OCI-LY7 (cell line): Measurements from ENCODE around the gene PLA2G3. TPM values are rescaled to one million over a fixed set of nuclear protein-coding genes. Genes with fewer than 3 reads are reported as not detected.

ENCODE experiments used
- BruUV-seq: library from RNA; stranded (reverse); fragments of 400-500 nt; replicated peaks from 2 replicates; lab custom pipeline; 2021; lab: Mats Ljungman, UMichigan
- CTCF ChIA-PET: fragments of 300-600 bp; sonication (Branson Sonifier 250); formaldehyde crosslinking; loops from one replicate; lab custom pipeline; 2022; ENCODE audit warnings: antibody characterized with exemption; ENCODE audit not compliant: unreplicated experiment; lab: Charles Lee
- POLR2A ChIA-PET: fragments of 300-600 bp; sonication (Branson Sonifier 250); formaldehyde crosslinking; loops from one replicate; lab custom pipeline; 2022; ENCODE audit warnings: antibody characterized with exemption; lab: Charles Lee
- DNase-seq: peaks from one replicate; pipeline ENCODE4 v3.0.0-alpha.2; 2015; ENCODE audit warnings: low spot score
- H2AFZ ChIP-seq: fragments of 200-600 bp; sonication (generic), shearing (Covaris generic); 2 replicates; pipeline ENCODE4 v1.6.1; 2014; ENCODE audit warnings: mild to moderate bottlenecking, antibody characterized with exemption, low read length, moderate library complexity
- H3K27ac ChIP-seq: fragments of 200-600 bp; sonication (generic); 2 replicates; pipeline ENCODE4 v1.5.1; 2014; ENCODE audit warnings: mixed run types, low read depth, mild to moderate bottlenecking, moderate library complexity, low read length, inconsistent platforms; ENCODE audit not compliant: poor library complexity, severe bottlenecking
- H3K36me3 ChIP-seq: fragments of 200-600 bp; sonication (generic); 2 replicates; pipeline ENCODE4 v1.6.1; 2014; ENCODE audit warnings: mild to moderate bottlenecking, antibody characterized with exemption, low read length, moderate library complexity, mixed read lengths; ENCODE audit not compliant: insufficient read depth
- H3K4me1 ChIP-seq: fragments of 200-600 bp; sonication (generic); 2 replicates; pipeline ENCODE4 v1.5.1; 2014; ENCODE audit warnings: mild to moderate bottlenecking, low read length; ENCODE audit not compliant: insufficient read depth, poor library complexity, severe bottlenecking
- H3K4me2 ChIP-seq: fragments of 200-600 bp; sonication (generic); 2 replicates; pipeline ENCODE4 v1.6.1; 2014; ENCODE audit warnings: mild to moderate bottlenecking, low read length
- H3K4me3 ChIP-seq: fragments of 200-600 bp; sonication (generic); 2 replicates; pipeline ENCODE4 v1.5.1; 2014; ENCODE audit warnings: mild to moderate bottlenecking, low read depth, low read length; ENCODE audit not compliant: poor library complexity, severe bottlenecking
- H3K79me2 ChIP-seq: fragments of 200-600 bp; sonication (generic); 2 replicates; pipeline ENCODE4 v1.6.1; 2016; ENCODE audit warnings: low read depth, mild to moderate bottlenecking, low read length, moderate library complexity, mixed read lengths; ENCODE audit not compliant: insufficient read depth
- H3K9me2 ChIP-seq: fragments of 200-600 bp; sonication (generic); 2 replicates; pipeline ENCODE4 v1.6.1; 2016; ENCODE audit warnings: mild to moderate bottlenecking, low read length, mixed read lengths; ENCODE audit not compliant: insufficient read depth
- H3K9me3 ChIP-seq: fragments of 200-600 bp; sonication (generic); 2 replicates; pipeline ENCODE4 v1.6.1; 2014; ENCODE audit warnings: mild to moderate bottlenecking, mixed run types, low read length, mixed read lengths
- H4K20me1 ChIP-seq: fragments of 200-600 bp; sonication (generic); 2 replicates; pipeline ENCODE4 v1.6.1; 2014; ENCODE audit warnings: mild to moderate bottlenecking, antibody characterized with exemption, low read length, moderate library complexity, mixed read lengths; ENCODE audit not compliant: insufficient read depth
- CTCF ChIP-seq: fragments of 200-600 bp; sonication (generic); conservative IDR thresholded peaks from 2 replicates; pipeline ENCODE4 v1.5.1; 2014; ENCODE audit warnings: mild to moderate bottlenecking, antibody characterized with exemption, low read length, moderate library complexity, mixed read lengths
- EZH2phosphoT487 ChIP-seq: fragments of 200-600 bp; sonication (generic); IDR thresholded peaks from 2 replicates; pipeline ENCODE4 v1.6.1; 2018; ENCODE audit warnings: low read depth, borderline replicate concordance, mild to moderate bottlenecking, mixed run types, antibody characterized with exemption, low read length, moderate library complexity, mixed read lengths
- intact Hi-C: fragments of 100-400 bp; cut with micrococcal nuclease; formaldehyde crosslinking; loops from one replicate; pipeline ENCODE4 v1.10.0; 2022; ENCODE audit not compliant: unreplicated experiment
- total RNA-seq, 2 experiments: library from RNA; depleted of rRNA in 1 of 2; stranded (reverse); fragments of >200 nt in 1 of 2; shearing (Covaris generic) in 1 of 2; gene quantifications; 2 replicates each; pipeline ENCODE4 v1.2.3, GENCODE V29; 2014 to 2022

Gene PLA2G3
- total RNA-seq, 2 experiments from 2014 or later, result not detected

DNA sequence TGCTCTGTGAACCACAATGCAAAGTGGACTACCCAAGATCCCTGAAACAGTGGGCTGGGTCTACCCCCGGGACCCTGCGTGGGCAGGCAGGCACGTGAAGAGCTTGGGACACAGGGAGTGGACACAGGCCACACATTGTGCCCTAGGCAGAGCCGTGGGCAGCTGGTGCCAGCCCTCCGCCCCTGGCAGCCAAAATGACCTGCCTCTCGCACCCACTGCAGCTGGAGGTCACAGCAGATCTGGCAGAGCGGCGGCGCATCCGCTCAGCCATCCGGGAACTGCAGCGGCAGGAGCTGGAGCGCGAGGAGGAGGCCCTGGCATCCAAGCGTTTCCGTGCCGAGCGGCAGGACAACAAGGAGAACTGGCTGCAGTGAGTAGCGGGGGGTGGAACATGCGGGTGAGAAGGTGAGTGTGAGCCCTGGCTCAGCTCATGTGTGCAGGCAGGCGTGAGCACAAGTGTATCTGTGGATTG lies 52.5 kb downstream of the PLA2G3 start:
- ChIA-PET CTCF (no interaction called here), POLR2A (no interaction called here)
- Histone ChIP-seq H3K4me3 (no peak overlapping the region), H3K9me3 (no peaks in the 10 kb centered on the region), H3K79me2 (no peaks in the 10 kb centered on the region; the same call in 1 of the 2 replicates), H3K4me2 (no peak overlapping the region), H3K27ac (no peak overlapping the region), H3K36me3 (no peaks in the 10 kb centered on the region), H2AFZ (no peak overlapping the region), H4K20me1 (no peaks in the 10 kb centered on the region), H3K4me1 (peaks cover 33% of the 10 kb centered on the region), H3K9me2 (no peaks in the 10 kb centered on the region)
- no peak for DNase-seq
- no peak for TF ChIP-seq EZH2phosphoT487
- no peak for TF ChIP-seq CTCF
- no TSS peak for BruUV-seq
- intact Hi-C loops, result loop anchor here (2.0 to 10.0 kb wide), 3 partner anchors 143 to 453 kb away; partner anchors contain the start of gene SLC35E4

DNA sequence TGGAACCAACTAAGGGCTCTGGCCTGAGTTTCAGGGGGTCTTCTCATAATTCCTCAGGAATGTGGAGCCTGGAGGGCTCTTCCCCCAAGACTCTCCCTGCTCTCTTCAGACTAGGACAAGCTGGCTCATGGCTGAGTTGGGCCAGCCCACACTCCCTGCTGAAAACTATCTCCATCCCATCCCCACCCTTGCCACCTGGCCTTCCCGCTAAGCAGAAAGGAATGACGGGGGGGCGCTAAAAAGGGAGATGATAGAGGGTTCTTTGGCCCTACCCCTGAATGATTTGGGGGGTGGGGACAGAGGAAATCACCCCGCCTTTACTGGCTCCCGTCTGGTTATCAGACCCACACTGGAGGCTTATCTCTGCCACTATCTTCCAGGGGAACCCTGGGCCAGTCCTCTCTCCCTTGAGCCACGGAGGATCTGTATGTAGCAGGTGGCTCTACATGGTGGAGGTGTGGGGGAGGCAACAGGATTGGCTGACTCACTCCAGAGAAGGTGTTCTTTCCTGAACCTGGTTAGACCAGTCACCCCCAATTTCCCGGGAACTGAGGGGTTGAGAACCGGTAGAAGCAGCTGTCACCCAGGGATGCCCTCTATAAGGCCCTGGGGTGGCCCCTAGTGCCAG lies 53.5 kb downstream of the PLA2G3 start:
- CTCF ChIA-PET, result no interaction called here
- no peak for DNase-seq

More for the DNA sequence above, 53.5 kb downstream of the PLA2G3 start:
- POLR2A ChIA-PET, result interaction anchor here (0.6 kb wide), 1 partner anchor 210 kb away, joined by 3 read pairs; no protein-coding TSS in a partner anchor
- H3K36me3 ChIP-seq, result no peaks in the 10 kb centered on the region
- peaks cover 43% of the 10 kb centered on the region for H3K4me1 ChIP-seq
- H3K9me2 ChIP-seq, result no peaks in the 10 kb centered on the region
- BruUV-seq, result no TSS peak
- no peaks in the 10 kb centered on the region for H4K20me1 ChIP-seq
- no peak overlapping the region for H3K27ac ChIP-seq
- TF ChIP-seq EZH2phosphoT487 (no peak), CTCF (no peak)
- H3K79me2 ChIP-seq, result no peaks in the 10 kb centered on the region; the same call in 1 of the 2 replicates
- H3K4me2 ChIP-seq, result no peak overlapping the region
- H3K4me3 ChIP-seq, result no peak overlapping the region
- intact Hi-C loops, result loop anchor here (10.0 kb wide), 1 partner anchor 452 kb away; the partner anchor contains the start of gene SLC35E4
- no peak overlapping the region for H2AFZ ChIP-seq
- no peaks in the 10 kb centered on the region for H3K9me3 ChIP-seq
